SK-N-MC (cell line): ENCODE results near the gene FOS.
"Not testable (repeated sequence)": the region's sequence is repeated elsewhere in the genome, so short reads cannot be mapped to it uniquely, and the experiment has no call there.

Experiments
- EZH2 ChIP-seq: fragments of 200-600 bp; sonication (generic); IDR thresholded peaks from one replicate; pipeline ENCODE4 v1.6.1; 2017; ENCODE audit warnings: antibody characterized with exemption
- POLR2AphosphoS5 ChIP-seq: IDR thresholded peaks from 2 replicates; pipeline ENCODE4 v1.6.1; 2012; ENCODE audit warnings: mild to moderate bottlenecking, low read depth, low read length, borderline replicate concordance

GRCh38 chr14:75309561-75309960, 30.9 kb downstream of the FOS start:
- not testable (repeated sequence) for TF ChIP-seq POLR2AphosphoS5, EZH2
